Right lobe of liver (tissue), 4 donors: ENCODE data around the gene CREB3L2.

Experiments
- POLR2A ChIP-seq: fragments of 450-650 bp; IDR thresholded peaks from one replicate; pipeline ENCODE4 v1.6.1; 2017; ENCODE audit warnings: antibody characterized with exemption, mild to moderate bottlenecking
- TF ChIP-seq, protein P1 (sequence below), 4 donors: fragments of 200-600 bp in 3 of 4; fragments of 450-650 bp in 1 of 4; IDR thresholded peaks; one replicate each; pipeline versions ENCODE4 v1.5.1 to v1.8.0; 2016 to 2022; ENCODE audit warnings: antibody characterized with exemption in 4 of 4, mild to moderate bottlenecking in 2 of 4
- donor health status: DM: no; HTN: no; CAD: no.
- donor health status: DM: no; HTN: no; CAD: no.
- donor health status: DM: no; HTN: yes; CAD: no.

- TF ChIP-seq, protein P1, sequence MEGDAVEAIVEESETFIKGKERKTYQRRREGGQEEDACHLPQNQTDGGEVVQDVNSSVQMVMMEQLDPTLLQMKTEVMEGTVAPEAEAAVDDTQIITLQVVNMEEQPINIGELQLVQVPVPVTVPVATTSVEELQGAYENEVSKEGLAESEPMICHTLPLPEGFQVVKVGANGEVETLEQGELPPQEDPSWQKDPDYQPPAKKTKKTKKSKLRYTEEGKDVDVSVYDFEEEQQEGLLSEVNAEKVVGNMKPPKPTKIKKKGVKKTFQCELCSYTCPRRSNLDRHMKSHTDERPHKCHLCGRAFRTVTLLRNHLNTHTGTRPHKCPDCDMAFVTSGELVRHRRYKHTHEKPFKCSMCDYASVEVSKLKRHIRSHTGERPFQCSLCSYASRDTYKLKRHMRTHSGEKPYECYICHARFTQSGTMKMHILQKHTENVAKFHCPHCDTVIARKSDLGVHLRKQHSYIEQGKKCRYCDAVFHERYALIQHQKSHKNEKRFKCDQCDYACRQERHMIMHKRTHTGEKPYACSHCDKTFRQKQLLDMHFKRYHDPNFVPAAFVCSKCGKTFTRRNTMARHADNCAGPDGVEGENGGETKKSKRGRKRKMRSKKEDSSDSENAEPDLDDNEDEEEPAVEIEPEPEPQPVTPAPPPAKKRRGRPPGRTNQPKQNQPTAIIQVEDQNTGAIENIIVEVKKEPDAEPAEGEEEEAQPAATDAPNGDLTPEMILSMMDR (IDR thresholded peaks at IDR 0.05): no peak
- TF ChIP-seq POLR2A: no peak
Observed at GRCh38 chr7:137976696-137977095, 25.2 kb downstream of the CREB3L2 start.
